ENCODE results near the gene RNASE7.

RNASE7 gene

DNA sequence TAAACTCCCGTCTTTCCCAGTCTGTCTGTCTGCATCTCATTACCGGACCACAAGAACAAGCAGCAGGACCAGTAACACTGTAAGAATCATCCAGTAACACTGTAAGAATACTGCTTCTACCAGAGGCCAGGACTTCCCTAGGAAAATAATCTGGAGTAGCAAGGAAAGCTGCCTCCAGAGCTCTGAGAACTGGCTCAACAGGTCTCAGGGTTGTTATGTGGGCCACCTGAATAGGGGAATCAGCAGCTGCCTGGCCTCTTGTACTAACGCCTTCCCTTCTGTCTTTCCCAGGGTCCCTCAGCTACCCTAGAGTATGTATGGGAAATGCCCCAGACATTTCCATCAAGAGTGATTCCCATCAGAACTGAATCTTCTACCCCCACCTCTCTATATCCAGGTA is 44.0 kb upstream of the RNASE7 start:
- H4K20me1 ChIP-seq (ENCODE audit: insufficient read depth, low read length) = no peaks in the 10 kb centered on the region
- H3K27me3 ChIP-seq (ENCODE audit: low read depth, low read length) = no peaks in the 10 kb centered on the region
- no peak overlapping the region for H3K9ac ChIP-seq (ENCODE audit: low read length)
- no peak for TF ChIP-seq EZH2phosphoT487 (IDR thresholded peaks at IDR 0.05; ENCODE audit: low read depth)
- TF ChIP-seq, protein P1, sequence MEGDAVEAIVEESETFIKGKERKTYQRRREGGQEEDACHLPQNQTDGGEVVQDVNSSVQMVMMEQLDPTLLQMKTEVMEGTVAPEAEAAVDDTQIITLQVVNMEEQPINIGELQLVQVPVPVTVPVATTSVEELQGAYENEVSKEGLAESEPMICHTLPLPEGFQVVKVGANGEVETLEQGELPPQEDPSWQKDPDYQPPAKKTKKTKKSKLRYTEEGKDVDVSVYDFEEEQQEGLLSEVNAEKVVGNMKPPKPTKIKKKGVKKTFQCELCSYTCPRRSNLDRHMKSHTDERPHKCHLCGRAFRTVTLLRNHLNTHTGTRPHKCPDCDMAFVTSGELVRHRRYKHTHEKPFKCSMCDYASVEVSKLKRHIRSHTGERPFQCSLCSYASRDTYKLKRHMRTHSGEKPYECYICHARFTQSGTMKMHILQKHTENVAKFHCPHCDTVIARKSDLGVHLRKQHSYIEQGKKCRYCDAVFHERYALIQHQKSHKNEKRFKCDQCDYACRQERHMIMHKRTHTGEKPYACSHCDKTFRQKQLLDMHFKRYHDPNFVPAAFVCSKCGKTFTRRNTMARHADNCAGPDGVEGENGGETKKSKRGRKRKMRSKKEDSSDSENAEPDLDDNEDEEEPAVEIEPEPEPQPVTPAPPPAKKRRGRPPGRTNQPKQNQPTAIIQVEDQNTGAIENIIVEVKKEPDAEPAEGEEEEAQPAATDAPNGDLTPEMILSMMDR (IDR thresholded peaks at IDR 0.05; ENCODE audit: low read depth, low read length) = no peak
- H3K4me2 ChIP-seq (ENCODE audit: low read length) = no peak overlapping the region
- peaks cover 34% of the 10 kb centered on the region for H3K36me3 ChIP-seq (replicated peaks; ENCODE audit: low read depth, low read length)
- H3K4me3 ChIP-seq (ENCODE audit: low read length) = no peak overlapping the region
- no peaks in the 10 kb centered on the region for H3K79me2 ChIP-seq (ENCODE audit: low read length)
- H3K27ac ChIP-seq (ENCODE audit: low read length) = no peak overlapping the region
- no peaks in the 10 kb centered on the region for H3K9me3 ChIP-seq (ENCODE audit: insufficient read depth, low read length)
- no peak overlapping the region for H2AFZ ChIP-seq (ENCODE audit: low read depth, low read length)
- H3K4me1 ChIP-seq (ENCODE audit: low read length) = no peaks in the 10 kb centered on the region

DNA sequence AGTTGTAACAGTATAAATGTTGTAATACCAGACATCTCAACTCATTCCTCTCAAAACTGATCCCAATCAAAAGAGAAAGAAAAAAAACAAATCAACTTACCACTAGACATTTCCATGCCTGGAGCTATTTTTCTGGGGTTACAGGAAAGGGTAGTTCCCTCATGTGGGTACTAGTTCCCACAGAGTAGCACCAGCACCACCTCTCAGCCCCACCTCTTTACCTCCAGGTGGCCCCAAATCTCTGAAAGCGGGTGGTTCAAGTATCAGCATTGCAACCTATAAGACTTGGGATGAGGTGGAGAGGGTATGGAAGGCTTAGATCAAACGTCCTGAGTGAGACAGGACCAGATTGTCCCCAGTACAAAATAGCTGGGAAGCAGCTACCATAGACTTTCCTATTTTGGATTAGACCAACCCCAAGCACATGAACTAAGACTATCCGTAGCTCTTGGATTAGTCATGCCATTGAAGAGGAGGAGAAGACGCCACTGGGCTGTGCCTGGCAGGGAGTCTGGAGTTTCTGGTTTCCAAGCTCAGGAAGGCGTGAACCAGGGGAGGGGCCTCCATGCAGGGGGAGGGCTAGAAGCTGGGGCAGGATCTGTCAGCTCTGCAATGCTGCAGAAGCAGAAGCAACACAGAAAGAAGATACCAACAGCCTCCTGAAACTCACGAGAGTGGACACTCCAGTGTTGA is 43.3 kb upstream of the RNASE7 start, which contains the start of gene SLC39A2:
Gene SLC39A2 (plus strand): TSS at position 620 of the 693 bp plus-strand sequence. CDS start 154 bp downstream, outside the sequence.
- no peak within 1 kb of the TSS for H3K4me3 ChIP-seq (ENCODE audit: low read length)
- H3K27ac ChIP-seq (ENCODE audit: low read length) = no peak within 1 kb of the TSS
- TF ChIP-seq, protein P1 (IDR thresholded peaks at IDR 0.05; ENCODE audit: low read depth, low read length) = no peak
- no peak for TF ChIP-seq EZH2phosphoT487 (IDR thresholded peaks at IDR 0.05; ENCODE audit: low read depth)
- H3K36me3 ChIP-seq (replicated peaks; ENCODE audit: low read depth, low read length) = peaks cover 32% of the 10 kb centered on the region
- H2AFZ ChIP-seq (ENCODE audit: low read depth, low read length) = no peak within 1 kb of the TSS
- H3K9ac ChIP-seq (ENCODE audit: low read length) = no peak within 1 kb of the TSS
- no peaks in the 10 kb centered on the region for H4K20me1 ChIP-seq (ENCODE audit: insufficient read depth, low read length)
- H3K79me2 ChIP-seq (ENCODE audit: low read length) = no peaks in the 10 kb centered on the region
- no peaks in the 10 kb centered on the region for H3K4me1 ChIP-seq (ENCODE audit: low read length)
- no peak within 1 kb of the TSS for H3K4me2 ChIP-seq (ENCODE audit: low read length)
- no peaks in the 10 kb centered on the region for H3K27me3 ChIP-seq (ENCODE audit: low read depth, low read length)
- H3K9me3 ChIP-seq (ENCODE audit: insufficient read depth, low read length) = no peaks in the 10 kb centered on the region

DNA sequence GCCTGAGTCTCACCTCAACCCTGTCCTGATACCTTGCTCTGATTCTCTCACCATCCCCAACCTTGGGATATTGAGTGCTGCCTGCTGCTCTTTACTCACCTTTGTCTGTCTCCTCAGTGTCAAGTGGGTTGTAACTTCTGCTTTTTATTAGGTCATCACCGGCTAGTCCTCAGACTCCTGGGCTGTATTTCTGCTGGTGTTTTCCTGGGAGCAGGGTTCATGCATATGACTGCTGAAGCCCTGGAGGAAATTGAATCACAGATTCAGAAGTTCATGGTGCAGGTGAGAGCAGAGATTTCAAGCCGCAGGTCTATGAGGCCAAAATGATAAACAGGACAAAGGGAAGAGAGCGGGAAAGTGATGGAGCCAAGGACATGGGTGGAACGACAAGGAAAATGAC is 42.6 kb upstream of the RNASE7 start:
- no peak overlapping the region for H2AFZ ChIP-seq (ENCODE audit: low read depth, low read length)
- no peaks in the 10 kb centered on the region for H3K27me3 ChIP-seq (ENCODE audit: low read depth, low read length)
- H3K9me3 ChIP-seq (ENCODE audit: insufficient read depth, low read length) = no peaks in the 10 kb centered on the region
- no peaks in the 10 kb centered on the region for H3K79me2 ChIP-seq (ENCODE audit: low read length)
- TF ChIP-seq, protein P1 (IDR thresholded peaks at IDR 0.05; ENCODE audit: low read depth, low read length) = no peak
- no peak for TF ChIP-seq EZH2phosphoT487 (IDR thresholded peaks at IDR 0.05; ENCODE audit: low read depth)
- H3K4me2 ChIP-seq (ENCODE audit: low read length) = no peak overlapping the region
- H3K36me3 ChIP-seq (replicated peaks; ENCODE audit: low read depth, low read length) = peaks cover 26% of the 10 kb centered on the region
- no peaks in the 10 kb centered on the region for H4K20me1 ChIP-seq (ENCODE audit: insufficient read depth, low read length)
- H3K9ac ChIP-seq (ENCODE audit: low read length) = no peak overlapping the region
- no peak overlapping the region for H3K27ac ChIP-seq (ENCODE audit: low read length)
- H3K4me1 ChIP-seq (ENCODE audit: low read length) = no peaks in the 10 kb centered on the region
- no peak overlapping the region for H3K4me3 ChIP-seq (ENCODE audit: low read length)

DNA sequence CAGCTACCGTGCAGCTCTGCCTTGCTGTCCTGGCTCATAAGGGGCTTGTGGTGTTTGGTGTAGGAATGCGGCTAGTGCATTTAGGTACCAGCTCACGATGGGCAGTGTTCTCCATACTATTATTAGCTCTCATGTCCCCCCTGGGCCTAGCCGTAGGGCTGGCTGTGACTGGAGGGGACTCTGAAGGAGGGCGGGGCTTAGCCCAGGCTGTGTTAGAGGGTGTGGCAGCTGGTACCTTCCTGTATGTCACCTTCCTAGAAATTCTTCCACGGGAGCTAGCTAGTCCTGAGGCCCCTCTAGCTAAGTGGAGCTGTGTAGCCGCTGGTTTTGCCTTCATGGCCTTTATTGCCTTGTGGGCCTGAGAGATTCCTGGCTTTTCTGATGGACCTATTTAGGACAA is 40.9 kb upstream of the RNASE7 start:
- Histone ChIP-seq H4K20me1 (ENCODE audit: insufficient read depth, low read length) (no peaks in the 10 kb centered on the region), H3K4me1 (ENCODE audit: low read length) (no peaks in the 10 kb centered on the region), H3K27ac (ENCODE audit: low read length) (no peak overlapping the region), H3K4me2 (ENCODE audit: low read length) (no peak overlapping the region), H3K9ac (ENCODE audit: low read length) (no peak overlapping the region), H3K36me3 (replicated peaks; ENCODE audit: low read depth, low read length) (peaks cover 11% of the 10 kb centered on the region), H3K27me3 (ENCODE audit: low read depth, low read length) (no peaks in the 10 kb centered on the region), H2AFZ (ENCODE audit: low read depth, low read length) (no peak overlapping the region), H3K9me3 (ENCODE audit: insufficient read depth, low read length) (no peaks in the 10 kb centered on the region), H3K79me2 (ENCODE audit: low read length) (no peaks in the 10 kb centered on the region), H3K4me3 (ENCODE audit: low read length) (no peak overlapping the region)
- TF ChIP-seq EZH2phosphoT487 (IDR thresholded peaks at IDR 0.05; ENCODE audit: low read depth) = no peak
- TF ChIP-seq, protein P1 (IDR thresholded peaks at IDR 0.05; ENCODE audit: low read depth, low read length) = no peak

All from OCI-LY3 (cell line).